ENCODE results near the gene STXBP6.

DNA sequence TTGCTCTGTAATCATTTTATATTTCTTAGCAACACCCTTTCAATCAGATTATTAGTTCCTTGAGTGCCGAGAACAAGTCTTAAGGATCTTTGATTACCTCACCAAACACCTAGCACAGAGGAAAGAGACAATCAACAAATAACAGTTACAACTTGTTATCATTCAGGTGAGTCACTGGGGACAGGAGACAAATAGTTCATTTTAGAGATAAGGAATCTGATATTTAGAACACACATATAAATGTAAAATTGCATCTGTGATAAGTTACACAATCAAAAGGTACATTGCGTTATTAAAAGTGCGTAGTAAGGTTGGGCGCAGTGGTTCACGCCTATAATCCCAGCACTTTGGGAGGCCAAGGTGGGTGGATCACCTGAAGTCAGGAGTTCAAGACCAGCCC, 5.1 kb upstream of the STXBP6 start:
- TF ChIP-seq POLR2AphosphoS5 (IDR thresholded peaks at IDR 0.05; ENCODE audit: low read length) = no peak
- TF ChIP-seq, protein P1, sequence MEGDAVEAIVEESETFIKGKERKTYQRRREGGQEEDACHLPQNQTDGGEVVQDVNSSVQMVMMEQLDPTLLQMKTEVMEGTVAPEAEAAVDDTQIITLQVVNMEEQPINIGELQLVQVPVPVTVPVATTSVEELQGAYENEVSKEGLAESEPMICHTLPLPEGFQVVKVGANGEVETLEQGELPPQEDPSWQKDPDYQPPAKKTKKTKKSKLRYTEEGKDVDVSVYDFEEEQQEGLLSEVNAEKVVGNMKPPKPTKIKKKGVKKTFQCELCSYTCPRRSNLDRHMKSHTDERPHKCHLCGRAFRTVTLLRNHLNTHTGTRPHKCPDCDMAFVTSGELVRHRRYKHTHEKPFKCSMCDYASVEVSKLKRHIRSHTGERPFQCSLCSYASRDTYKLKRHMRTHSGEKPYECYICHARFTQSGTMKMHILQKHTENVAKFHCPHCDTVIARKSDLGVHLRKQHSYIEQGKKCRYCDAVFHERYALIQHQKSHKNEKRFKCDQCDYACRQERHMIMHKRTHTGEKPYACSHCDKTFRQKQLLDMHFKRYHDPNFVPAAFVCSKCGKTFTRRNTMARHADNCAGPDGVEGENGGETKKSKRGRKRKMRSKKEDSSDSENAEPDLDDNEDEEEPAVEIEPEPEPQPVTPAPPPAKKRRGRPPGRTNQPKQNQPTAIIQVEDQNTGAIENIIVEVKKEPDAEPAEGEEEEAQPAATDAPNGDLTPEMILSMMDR (IDR thresholded peaks at IDR 0.05 in 2 of 3, conservative IDR thresholded peaks at IDR 0.05 in 1 of 3; ENCODE audit: control insufficient read depth in 2 of 3, extremely low read depth in 1 of 3, insufficient read depth in 1 of 3, low read depth in 3 of 3, low read length in 3 of 3) = no peak
- no peak for TF ChIP-seq CBX3 (IDR thresholded peaks at IDR 0.05; ENCODE audit: borderline replicate concordance, low read depth)
- no peak for TF ChIP-seq MTA3 (IDR thresholded peaks at IDR 0.05; ENCODE audit: borderline replicate concordance, low read length)
- no peak for TF ChIP-seq RAD21 (IDR thresholded peaks at IDR 0.05; ENCODE audit: insufficient read depth, low read depth, low read length)
- no peak for TF ChIP-seq RB1 (IDR thresholded peaks at IDR 0.05; ENCODE audit: borderline replicate concordance)
- no peak for TF ChIP-seq CEBPB (IDR thresholded peaks at IDR 0.05; ENCODE audit: borderline replicate concordance in 1 of 2, low read depth in 2 of 2, low read length in 2 of 2)
